ENCODE data around the gene TEX14. TPM values are rescaled to one million over a fixed set of nuclear protein-coding genes. Genes with fewer than 3 reads are reported as not detected.

The TEX14 gene
- total RNA-seq, 1 experiment from 2014 or later: 0.89 TPM

GRCh38 chr17:58564243-58564642 is 127.6 kb downstream of the TEX14 start:
- BruUV-seq (replicated peaks): no TSS peak
- TF ChIP-seq ELF1 (IDR thresholded peaks at IDR 0.05; ENCODE audit: borderline replicate concordance, low read depth) (no peak), ZFX (IDR thresholded peaks at IDR 0.05) (no peak), FOSL1 (IDR thresholded peaks at IDR 0.05; ENCODE audit: low read depth) (no peak), YY1 (IDR thresholded peaks at IDR 0.05; ENCODE audit: extremely low read depth, insufficient replicate concordance, low read depth, low read length) (no peak), POLR2AphosphoS5 (IDR thresholded peaks at IDR 0.05; ENCODE audit: low read depth, low read length) (no peak), ZBTB33 (IDR thresholded peaks at IDR 0.05; ENCODE audit: extremely low read depth, insufficient replicate concordance, low read length) (no peak), POLR2A (IDR thresholded peaks at IDR 0.05; ENCODE audit: borderline replicate concordance, extremely low read depth, insufficient read depth, insufficient read length) (no peak), EGR1 (IDR thresholded peaks at IDR 0.05; ENCODE audit: low read depth) (no peak), CBX3 (IDR thresholded peaks at IDR 0.05; ENCODE audit: low read depth) (no peak), JUND (IDR thresholded peaks at IDR 0.05) (no peak), SIN3A (IDR thresholded peaks at IDR 0.05; ENCODE audit: low read depth) (no peak), EZH2phosphoT487 (IDR thresholded peaks at IDR 0.05; ENCODE audit: borderline replicate concordance) (no peak), RAD21 (IDR thresholded peaks at IDR 0.05; ENCODE audit: low read depth) (no peak), SP1 (IDR thresholded peaks at IDR 0.05; ENCODE audit: low read depth) (no peak), EZH2 (IDR thresholded peaks at IDR 0.05) (no peak), CTCF (IDR thresholded peaks at IDR 0.05 in 2 of 3, conservative IDR thresholded peaks at IDR 0.05 in 1 of 3; ENCODE audit: borderline replicate concordance in 1 of 3, insufficient read depth in 1 of 3, low read depth in 2 of 3, low read length in 2 of 3) (no peak)
- Histone ChIP-seq H3K9me2 (ENCODE audit: insufficient read depth) (no peaks in the 10 kb centered on the region), H3K9me3 (ENCODE audit: control insufficient read depth in 1 of 2, insufficient read depth in 1 of 2, low read depth in 1 of 2, low read length in 2 of 2) (no peaks in the 10 kb centered on the region), H3K36me3 (ENCODE audit: control insufficient read depth in 1 of 2, insufficient read depth in 2 of 2, low read length in 2 of 2) (no peaks in the 10 kb centered on the region), H3K4me2 (ENCODE audit: low read length) (no peak overlapping the region), H4K20me1 (ENCODE audit: insufficient read depth) (no peaks in the 10 kb centered on the region), H3K27ac (ENCODE audit: low read depth, low read length) (no peak overlapping the region), H3K9ac (ENCODE audit: low read length) (no peak overlapping the region), H3K79me2 (ENCODE audit: insufficient read depth, low read length) (no peaks in the 10 kb centered on the region), H3K4me1 (ENCODE audit: control insufficient read depth in 1 of 2, insufficient read depth in 2 of 2, low read length in 2 of 2) (0 out of 4 replicates have a peak, but pooled peaks cover 0 to 6% of the 10 kb centered on the region in 2 experiments), H3K27me3 (ENCODE audit: insufficient read depth, low read length) (no peaks in the 10 kb centered on the region), H2AFZ (ENCODE audit: low read depth, low read length, poor library complexity, severe bottlenecking) (no peak overlapping the region), H3K4me3 (replicated peaks in 1 of 2; ENCODE audit: low read depth in 1 of 2, low read length in 2 of 2) (no peak overlapping the region)
- CTCF ChIA-PET: interaction anchor here (0.8 kb wide), 1 partner anchor 17 kb away, joined by 3 read pairs; no protein-coding TSS in a partner anchor
- DNase-seq (ENCODE audit: low read depth, low spot score) (no peak), ATAC-seq (no peak)
- intact Hi-C loops (cut with micrococcal nuclease): no loop called here
- POLR2A ChIA-PET: interaction anchor here (1.6 to 2.7 kb wide), 2 partner anchors 67 to 94 kb away, joined by 3 to 12 read pairs; no protein-coding TSS in a partner anchor
- RAD21 ChIA-PET (ENCODE audit: low non-redundant PET in 1 of 2, low total read pairs in 2 of 2, uncharacterized antibody in 2 of 2, unreplicated experiment in 2 of 2): no interaction called here
